ENCODE results near the gene RALGAPA1. TPM values are rescaled to one million over a fixed set of nuclear protein-coding genes. Genes with fewer than 3 reads are reported as not detected.

Gene RALGAPA1
- total RNA-seq, 1 donor from 2014 or later = 47.9 TPM

DNA sequence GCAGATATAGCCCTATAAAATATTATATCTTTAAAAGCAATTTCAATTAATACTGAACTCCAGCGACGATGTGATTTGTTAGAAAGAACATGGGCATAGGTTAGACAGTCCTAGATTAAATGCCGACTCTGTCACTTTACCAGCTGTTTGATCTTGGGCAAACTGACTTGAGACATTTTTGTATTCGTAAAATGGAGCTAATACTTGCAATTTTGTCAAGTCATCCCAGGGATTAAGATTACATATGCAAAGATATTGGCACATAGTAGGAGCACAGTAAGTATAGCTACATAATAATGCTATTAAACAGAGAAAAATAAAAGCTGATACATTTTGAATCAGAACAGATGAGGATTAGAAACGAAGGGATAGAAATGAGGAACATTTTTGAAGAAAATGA is 266.1 kb downstream of the RALGAPA1 start:
- DNase-seq (ENCODE audit: extremely low spot score, unreplicated experiment) = no peak
- TF ChIP-seq, protein P1, sequence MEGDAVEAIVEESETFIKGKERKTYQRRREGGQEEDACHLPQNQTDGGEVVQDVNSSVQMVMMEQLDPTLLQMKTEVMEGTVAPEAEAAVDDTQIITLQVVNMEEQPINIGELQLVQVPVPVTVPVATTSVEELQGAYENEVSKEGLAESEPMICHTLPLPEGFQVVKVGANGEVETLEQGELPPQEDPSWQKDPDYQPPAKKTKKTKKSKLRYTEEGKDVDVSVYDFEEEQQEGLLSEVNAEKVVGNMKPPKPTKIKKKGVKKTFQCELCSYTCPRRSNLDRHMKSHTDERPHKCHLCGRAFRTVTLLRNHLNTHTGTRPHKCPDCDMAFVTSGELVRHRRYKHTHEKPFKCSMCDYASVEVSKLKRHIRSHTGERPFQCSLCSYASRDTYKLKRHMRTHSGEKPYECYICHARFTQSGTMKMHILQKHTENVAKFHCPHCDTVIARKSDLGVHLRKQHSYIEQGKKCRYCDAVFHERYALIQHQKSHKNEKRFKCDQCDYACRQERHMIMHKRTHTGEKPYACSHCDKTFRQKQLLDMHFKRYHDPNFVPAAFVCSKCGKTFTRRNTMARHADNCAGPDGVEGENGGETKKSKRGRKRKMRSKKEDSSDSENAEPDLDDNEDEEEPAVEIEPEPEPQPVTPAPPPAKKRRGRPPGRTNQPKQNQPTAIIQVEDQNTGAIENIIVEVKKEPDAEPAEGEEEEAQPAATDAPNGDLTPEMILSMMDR (IDR thresholded peaks at IDR 0.05) = no peak
- peaks cover 9% of the 10 kb centered on the region for H3K36me3 Mint-ChIP-seq (ENCODE audit: unreplicated experiment)
- no peaks in the 10 kb centered on the region for H3K4me1 Mint-ChIP-seq (ENCODE audit: unreplicated experiment)
- H3K27ac Mint-ChIP-seq (ENCODE audit: unreplicated experiment) = no peak overlapping the region
- H3K4me3 Mint-ChIP-seq (ENCODE audit: unreplicated experiment) = no peak overlapping the region
- H3K9me3 Mint-ChIP-seq (ENCODE audit: unreplicated experiment) = no peaks in the 10 kb centered on the region
- H3K27me3 Mint-ChIP-seq (ENCODE audit: unreplicated experiment) = no peaks in the 10 kb centered on the region

DNA sequence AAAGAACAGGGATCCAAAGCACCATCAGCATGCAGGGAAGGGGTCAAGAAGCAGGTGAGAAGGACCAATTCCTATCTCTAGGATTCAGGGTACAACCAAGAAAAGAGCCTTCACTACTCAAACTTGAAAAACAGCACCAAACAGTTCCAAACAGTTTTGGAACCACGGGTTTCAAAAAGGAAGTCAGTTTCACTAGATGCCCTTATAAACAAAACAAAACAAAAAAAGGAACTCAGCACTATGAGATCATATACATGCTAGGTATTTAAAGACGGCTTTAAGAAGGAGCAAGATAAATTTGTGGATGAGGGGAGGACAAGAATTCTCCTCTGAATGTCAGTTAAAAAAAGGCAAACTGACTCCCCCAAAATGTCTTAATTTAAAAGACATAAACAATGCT is 269.1 kb downstream of the RALGAPA1 start:
- no peak for DNase-seq (ENCODE audit: extremely low spot score, unreplicated experiment)
- H3K4me3 Mint-ChIP-seq (ENCODE audit: unreplicated experiment) = no peak overlapping the region
- H3K36me3 Mint-ChIP-seq (ENCODE audit: unreplicated experiment) = peaks cover 6% of the 10 kb centered on the region
- H3K9me3 Mint-ChIP-seq (ENCODE audit: unreplicated experiment) = no peaks in the 10 kb centered on the region
- TF ChIP-seq, protein P1 (IDR thresholded peaks at IDR 0.05) = no peak
- no peak overlapping the region for H3K27ac Mint-ChIP-seq (ENCODE audit: unreplicated experiment)
- peaks cover 5% of the 10 kb centered on the region for H3K4me1 Mint-ChIP-seq (ENCODE audit: unreplicated experiment)
- H3K27me3 Mint-ChIP-seq (ENCODE audit: unreplicated experiment) = peaks cover 17% of the 10 kb centered on the region

DNA sequence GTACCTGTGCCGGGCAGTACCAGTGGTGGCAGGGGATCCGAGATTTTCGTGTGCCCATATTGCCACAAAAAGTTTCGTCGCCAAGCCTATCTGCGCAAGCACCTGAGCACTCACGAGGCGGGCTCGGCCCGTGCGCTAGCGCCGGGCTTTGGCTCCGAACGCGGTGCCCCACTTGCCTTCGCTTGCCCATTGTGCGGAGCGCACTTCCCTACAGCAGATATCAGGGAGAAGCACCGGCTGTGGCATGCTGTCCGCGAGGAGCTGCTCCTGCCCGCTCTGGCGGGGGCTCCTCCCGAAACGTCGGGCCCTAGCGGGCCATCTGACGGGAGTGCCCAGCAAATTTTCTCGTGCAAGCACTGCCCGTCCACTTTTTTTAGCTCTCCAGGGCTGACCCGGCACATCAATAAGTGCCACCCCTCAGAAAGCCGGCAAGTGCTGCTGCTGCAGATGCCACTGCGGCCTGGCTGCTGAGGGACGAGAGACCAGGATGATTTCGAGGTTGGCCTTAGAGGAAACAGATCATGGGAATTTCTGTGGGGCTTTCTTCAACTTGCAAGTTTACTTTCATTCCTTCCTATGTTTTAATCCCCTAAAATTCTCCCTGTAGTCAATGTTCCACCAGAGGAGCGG is 273.5 kb downstream of the RALGAPA1 start:
- peaks cover 43% of the 10 kb centered on the region for H3K27me3 Mint-ChIP-seq (ENCODE audit: unreplicated experiment)
- H3K9me3 Mint-ChIP-seq (ENCODE audit: unreplicated experiment) = no peaks in the 10 kb centered on the region
- no peak for DNase-seq (ENCODE audit: extremely low spot score, unreplicated experiment)
- peaks cover 10% of the 10 kb centered on the region for H3K4me1 Mint-ChIP-seq (ENCODE audit: unreplicated experiment)
- no peak overlapping the region for H3K27ac Mint-ChIP-seq (ENCODE audit: unreplicated experiment)
- TF ChIP-seq, protein P1 (IDR thresholded peaks at IDR 0.05) = no peak
- peak overlapping the region; percentile 68 for H3K4me3 Mint-ChIP-seq (ENCODE audit: unreplicated experiment)
- H3K36me3 Mint-ChIP-seq (ENCODE audit: unreplicated experiment) = peaks cover 4% of the 10 kb centered on the region

DNA sequence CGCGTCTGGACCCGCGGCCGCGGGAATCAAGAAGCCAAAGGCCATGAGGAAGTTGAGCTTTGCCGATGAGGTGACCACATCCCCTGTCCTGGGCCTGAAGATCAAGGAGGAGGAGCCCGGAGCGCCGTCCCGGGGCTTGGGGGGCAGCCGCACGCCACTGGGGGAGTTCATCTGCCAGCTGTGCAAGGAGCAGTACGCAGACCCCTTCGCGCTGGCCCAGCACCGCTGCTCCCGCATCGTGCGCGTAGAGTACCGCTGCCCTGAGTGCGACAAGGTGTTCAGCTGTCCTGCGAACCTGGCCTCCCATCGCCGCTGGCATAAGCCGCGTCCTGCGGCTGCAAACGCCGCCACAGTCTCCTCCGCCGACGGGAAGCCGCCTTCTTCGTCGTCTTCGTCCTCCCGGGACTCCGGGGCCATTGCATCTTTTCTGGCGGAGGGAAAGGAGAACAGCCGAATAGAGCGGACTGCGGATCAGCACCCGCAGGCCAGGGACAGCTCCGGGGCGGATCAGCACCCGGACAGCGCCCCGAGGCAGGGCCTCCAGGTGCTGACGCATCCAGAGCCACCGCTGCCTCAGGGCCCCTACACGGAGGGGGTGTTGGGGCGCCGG is 274.1 kb downstream of the RALGAPA1 start:
- H3K9me3 Mint-ChIP-seq (ENCODE audit: unreplicated experiment) = no peaks in the 10 kb centered on the region
- peaks cover 49% of the 10 kb centered on the region for H3K27me3 Mint-ChIP-seq (ENCODE audit: unreplicated experiment)
- no peak overlapping the region for H3K27ac Mint-ChIP-seq (ENCODE audit: unreplicated experiment)
- TF ChIP-seq, protein P1 (IDR thresholded peaks at IDR 0.05) = no peak
- H3K4me3 Mint-ChIP-seq (ENCODE audit: unreplicated experiment) = peak overlapping the region; percentile 68
- peak; percentile 91 for DNase-seq (ENCODE audit: extremely low spot score, unreplicated experiment)
- H3K36me3 Mint-ChIP-seq (ENCODE audit: unreplicated experiment) = peaks cover 4% of the 10 kb centered on the region
- H3K4me1 Mint-ChIP-seq (ENCODE audit: unreplicated experiment) = peaks cover 10% of the 10 kb centered on the region

DNA sequence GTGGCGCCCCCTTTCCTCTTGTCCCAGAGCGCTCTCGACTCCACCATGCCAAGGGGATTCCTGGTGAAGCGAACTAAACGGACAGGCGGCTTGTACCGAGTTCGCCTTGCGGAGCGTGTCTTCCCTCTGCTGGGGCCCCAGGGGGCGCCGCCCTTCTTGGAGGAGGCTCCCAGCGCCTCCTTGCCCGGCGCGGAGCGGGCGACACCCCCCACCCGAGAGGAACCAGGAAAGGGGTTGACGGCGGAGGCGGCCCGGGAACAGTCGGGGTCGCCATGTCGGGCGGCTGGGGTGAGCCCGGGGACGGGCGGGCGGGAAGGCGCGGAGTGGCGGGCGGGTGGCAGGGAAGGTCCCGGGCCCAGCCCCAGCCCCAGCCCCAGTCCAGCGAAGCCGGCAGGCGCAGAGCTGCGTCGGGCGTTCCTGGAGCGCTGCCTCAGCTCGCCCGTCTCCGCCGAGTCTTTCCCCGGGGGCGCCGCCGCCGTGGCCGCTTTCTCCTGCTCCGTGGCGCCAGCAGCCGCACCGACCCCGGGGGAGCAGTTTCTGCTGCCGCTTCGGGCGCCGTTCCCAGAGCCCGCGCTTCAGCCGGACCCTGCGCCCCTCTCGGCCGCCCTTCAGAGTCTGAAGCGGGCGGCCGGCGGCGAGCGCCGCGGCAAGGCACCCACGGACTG is 274.8 kb downstream of the RALGAPA1 start:
- H3K27ac Mint-ChIP-seq (ENCODE audit: unreplicated experiment) = no peak overlapping the region
- H3K36me3 Mint-ChIP-seq (ENCODE audit: unreplicated experiment) = peaks cover 4% of the 10 kb centered on the region
- peaks cover 10% of the 10 kb centered on the region for H3K4me1 Mint-ChIP-seq (ENCODE audit: unreplicated experiment)
- DNase-seq (ENCODE audit: extremely low spot score, unreplicated experiment) = no peak
- TF ChIP-seq, protein P1 (IDR thresholded peaks at IDR 0.05) = peak; percentile 11
- peaks cover 56% of the 10 kb centered on the region for H3K27me3 Mint-ChIP-seq (ENCODE audit: unreplicated experiment)
- H3K9me3 Mint-ChIP-seq (ENCODE audit: unreplicated experiment) = no peaks in the 10 kb centered on the region
- H3K4me3 Mint-ChIP-seq (ENCODE audit: unreplicated experiment) = peak overlapping the region; percentile 69

Data from osteocyte (in vitro differentiated cells).